ENCODE measurements around the gene CTSC.

DNA sequence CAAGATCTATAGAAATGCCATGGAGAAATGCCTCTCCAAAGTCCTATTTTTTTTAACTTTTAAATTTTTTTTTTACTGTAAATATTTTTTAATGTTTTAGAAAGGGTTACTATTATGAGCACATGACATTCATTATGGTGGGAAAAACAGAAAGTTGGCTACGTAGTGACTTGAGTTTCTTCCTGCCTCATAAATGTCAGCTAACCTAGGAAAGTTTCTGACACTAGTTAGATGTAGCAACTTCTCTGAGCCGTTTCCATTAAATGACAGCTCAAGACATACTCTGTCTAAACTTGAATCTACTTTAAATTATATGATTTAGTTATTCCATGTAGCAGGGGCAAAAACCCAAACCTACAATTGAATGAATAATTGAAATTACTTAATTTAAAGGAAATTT lies 18.4 kb upstream of the CTSC start:
- no peak for TF ChIP-seq EZH2phosphoT487 (IDR thresholded peaks at IDR 0.05; ENCODE audit: insufficient read depth, low read depth)
- no peak for TF ChIP-seq EZH2 (IDR thresholded peaks at IDR 0.05; ENCODE audit: insufficient read depth, poor library complexity, severe bottlenecking)
